OCI-M1 (cell line): Measurements from ENCODE around the gene CSNK1D.

Experiments
- DNase-seq: peaks from one replicate; lab custom pipeline; 2025; lab: John Stamatoyannopoulos, UW

CSNK1D gene

DNA sequence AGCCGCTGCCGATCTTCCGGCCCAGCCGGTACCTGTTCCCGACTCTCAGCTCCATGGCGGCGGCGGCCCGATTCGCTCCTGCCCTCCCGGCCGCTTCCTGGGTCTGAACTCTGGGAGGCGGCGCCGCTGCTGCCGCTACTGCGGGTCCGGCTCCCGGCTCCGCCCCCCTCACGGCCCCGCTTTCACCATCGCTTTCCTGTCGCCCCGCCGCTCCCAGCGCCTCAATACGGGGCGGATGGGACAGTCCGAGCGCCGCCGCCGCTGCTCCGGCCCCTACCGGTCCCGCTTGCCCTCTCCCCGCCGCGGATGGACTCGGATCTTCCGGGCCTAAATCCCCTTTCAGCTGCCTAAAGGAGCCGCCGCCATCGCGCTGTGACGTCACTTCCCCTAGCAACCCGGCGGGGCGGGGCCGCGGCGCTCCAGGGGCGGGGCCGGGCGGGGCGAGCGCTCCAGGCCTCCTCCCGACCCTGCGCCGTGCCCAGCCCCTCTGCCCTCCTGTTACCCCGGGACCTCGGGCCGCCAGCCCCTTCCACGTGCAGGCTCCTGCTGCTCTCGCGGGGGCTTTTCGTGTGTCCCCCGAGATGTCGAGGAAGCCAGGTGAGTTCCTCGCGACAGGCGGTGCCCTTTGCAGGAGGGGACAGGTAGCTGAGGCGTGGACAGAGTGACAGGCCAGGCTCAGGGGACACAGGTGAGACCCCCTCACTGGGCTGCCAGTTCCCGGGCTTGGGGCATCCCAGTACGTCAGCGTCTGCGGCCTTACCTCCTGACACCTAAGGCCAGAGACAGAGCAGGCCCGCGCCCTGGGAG, at the start of gene CSNK1D:
TSS of gene CSNK1D (minus strand) at position 374 of the 807 bp plus-strand sequence. CDS start at position 55, 319 bp downstream.
- DNase-seq = peak; percentile 89

DNA sequence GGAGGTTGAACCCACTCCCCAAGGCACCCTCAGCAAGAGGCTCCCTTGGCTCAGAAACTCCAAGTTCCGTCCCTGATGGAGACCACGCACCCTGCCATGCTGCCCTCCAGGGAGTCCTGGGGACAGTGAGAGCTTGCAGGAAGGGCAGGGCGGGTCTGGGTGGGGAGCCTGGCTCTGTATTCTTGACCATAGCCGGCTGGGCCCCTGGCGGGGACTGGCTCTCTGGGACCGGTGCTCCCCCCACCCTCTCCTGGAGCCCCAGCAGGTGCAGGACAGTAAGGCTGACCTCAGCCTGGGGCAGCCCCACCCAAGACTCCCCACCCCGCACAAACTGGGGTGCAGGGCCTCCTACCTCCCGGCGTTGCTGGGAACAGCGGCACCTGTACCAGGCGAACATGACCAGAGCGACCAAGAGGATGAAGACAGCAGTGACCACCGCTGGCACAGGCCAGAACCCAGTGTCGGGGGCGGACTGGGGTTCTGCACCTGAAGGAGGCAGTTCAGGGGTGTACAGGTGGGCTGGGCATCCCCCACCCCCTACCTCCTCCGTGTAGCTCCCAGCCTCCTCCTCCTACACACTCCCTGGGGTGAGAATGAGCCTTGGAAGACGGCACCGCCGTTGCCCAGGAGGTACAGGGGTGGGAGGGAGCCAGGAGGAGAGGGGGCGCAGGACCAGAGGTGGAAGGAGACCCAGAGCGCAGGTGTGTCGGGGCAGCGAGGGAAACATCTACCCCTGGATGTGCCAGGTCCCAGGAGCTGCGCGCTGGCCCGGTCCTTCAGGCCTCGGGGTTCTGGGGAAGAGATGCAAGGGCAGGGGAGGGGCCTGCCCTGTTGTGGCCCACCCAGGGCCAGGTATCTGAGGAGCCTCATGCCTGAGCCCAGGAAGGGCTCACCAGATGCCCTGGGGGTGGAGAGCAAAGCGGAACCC, 49.3 kb upstream of the CSNK1D start:
- DNase-seq = no peak

DNA sequence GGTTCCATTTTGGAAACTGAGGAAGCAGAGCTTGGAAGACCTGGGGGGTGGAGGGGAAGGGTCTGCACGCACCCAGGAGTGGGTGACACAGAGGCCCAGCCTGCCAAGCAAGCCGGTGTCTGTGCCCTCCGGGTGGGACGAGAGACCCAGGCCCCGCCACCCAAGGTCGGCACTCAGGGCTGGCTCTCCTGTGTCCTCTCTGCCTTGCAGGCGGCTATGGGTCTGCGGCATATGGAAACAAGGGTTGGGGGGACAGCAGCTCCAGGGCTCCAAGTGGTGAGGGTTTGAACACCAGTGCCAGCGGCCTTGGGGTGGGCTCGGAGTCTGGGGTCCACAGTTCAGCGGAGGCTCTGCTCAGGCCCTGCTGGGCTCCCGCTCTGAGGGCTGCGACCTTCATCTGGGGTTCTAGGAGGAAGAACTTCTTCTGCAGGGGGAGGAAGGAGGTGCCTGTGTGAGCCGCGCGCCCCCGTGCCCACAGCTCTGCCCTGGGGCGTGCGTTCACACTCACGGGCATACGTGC, 48.5 kb upstream of the CSNK1D start:
- DNase-seq = no peak

DNA sequence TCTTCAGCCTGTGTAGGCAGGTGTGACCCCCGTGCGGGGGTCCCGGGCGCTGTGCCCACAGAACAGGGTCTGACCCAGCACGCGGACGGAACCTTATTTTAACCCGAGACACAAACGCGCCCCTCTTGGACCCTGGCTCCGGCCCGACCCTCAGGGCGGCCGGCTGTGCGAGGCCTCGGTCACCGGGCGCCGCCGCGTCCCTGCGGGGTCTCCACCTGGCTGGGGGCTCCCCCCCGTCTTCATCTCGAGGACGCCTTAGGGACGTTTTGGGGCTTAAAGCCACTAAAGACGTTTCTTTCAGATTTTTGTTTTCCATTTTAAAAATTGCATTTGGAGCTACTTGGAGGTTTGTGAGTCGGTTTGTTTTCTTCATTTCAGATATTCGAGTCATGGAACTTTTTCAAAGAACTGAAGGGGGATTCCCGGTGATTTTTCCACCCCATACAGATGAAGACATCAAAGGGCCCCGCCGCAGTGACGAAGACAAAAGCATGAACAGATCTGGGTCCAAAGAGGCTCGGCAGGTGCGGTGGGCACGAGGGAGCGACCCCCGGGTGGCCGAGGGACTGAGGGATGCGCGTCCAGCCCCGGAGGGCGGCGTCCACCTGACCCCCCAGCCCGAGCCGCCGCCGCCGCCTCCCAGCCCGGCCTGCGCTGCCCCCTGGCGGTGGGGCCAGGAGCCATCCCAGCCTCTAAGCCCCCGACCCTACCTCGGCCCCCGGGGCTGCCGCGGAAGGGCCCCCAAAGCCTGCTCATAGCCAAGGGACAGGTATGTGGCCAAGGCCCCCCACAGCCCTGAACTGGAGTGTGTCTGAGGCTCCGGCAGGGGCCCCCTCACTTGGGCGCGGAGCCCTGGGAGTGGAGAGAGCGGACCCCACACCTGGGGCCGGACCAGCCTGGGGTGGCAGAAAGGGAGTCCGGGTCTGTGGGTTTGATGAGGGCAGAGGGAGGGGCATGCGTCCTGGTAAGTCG, 47.7 kb upstream of the CSNK1D start:
- peak; percentile 33 for DNase-seq

DNA sequence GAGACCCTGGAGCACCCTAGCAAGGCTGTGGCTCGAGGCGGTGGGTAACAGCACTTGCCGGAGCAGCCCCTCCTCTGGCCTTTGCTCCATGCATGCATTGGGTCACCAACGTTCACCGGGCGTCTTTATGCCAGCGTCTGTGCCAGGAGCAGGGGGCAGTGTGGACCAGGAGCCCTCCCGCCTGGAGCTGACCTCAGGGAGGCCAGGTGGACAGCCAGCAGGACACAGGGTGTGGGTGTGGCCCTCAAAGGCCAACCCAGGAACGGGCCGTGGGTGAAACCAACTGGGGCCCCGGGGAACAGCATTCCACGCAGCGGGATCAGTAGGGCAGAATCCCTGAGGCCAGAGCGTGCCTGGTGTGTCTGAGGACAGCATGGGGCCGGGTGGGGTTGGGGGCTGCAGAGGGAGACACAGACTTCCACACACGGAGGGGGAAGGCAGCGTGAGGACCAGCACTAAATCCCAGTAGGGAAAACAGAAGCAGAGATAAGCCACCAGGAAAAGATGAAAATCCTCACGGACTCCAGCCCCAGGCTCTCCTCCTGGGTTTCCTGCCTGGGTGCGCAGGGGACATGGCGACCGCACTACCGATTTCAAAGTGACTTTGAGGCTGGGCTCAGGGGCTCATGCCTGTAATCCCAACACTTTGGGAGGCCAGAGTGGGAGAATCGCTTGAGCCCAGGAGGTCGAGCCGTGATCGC, 46.8 kb upstream of the CSNK1D start:
- no peak for DNase-seq

DNA sequence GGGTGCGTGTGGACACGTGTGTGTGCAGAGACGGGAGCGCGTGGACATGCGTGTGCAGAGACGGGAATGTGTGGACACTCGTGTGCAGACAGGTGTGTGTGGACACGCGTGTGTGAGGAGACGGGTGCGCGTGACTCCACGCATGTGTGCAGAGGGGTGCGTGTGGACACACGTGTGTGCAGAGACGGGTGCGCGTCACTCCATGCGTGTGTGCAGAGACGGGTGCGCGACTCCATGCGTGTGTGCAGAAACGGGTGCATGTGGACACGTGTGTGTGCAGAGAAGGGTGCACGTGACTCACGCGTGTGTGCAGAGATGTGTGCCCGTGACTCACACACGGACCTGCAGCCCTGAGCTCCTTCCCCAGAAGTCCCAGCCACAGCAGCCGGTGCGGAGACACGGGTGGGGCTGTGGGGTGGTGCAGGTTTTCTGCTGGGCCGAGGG, 46.1 kb upstream of the CSNK1D start:
- DNase-seq = no peak

DNA sequence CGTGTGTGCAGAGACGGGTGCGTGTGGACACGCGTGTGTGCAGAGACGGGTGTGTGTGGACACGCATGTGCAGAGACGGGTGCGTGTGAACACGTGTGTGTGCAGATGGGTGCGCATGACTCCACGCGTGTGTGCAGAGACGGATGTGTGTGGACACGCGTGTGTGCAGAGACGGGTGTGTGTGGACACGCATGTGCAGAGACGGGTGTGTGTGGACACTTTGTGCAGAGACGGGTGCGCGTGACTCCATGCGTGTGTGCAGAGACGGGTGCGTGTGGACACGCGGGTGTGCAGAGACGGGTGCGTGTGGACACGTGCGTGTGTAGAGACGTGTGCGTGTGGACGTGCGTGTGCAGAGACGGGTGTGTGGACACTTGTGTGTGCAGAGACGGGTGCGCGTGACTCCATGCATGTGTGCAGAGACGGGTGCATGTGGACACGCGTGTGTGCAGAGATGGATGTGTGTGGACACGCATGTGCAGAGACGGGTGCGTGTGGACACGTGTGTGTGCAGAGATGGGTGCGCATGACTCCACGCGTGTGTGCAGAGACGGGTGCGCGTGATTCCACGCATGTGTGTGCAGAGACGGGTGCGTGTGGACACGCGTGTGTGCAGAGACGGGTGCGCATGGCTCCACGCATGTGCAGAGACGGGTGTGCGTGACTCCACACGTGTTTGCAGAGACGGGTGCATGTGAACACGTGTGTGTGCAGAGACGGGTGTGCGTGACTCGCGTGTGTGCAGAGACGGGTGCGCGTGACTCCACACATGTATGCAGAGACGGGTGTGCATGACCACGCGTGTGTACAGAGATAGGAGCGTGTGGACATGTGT, 45.5 kb upstream of the CSNK1D start:
- no peak for DNase-seq

DNA sequence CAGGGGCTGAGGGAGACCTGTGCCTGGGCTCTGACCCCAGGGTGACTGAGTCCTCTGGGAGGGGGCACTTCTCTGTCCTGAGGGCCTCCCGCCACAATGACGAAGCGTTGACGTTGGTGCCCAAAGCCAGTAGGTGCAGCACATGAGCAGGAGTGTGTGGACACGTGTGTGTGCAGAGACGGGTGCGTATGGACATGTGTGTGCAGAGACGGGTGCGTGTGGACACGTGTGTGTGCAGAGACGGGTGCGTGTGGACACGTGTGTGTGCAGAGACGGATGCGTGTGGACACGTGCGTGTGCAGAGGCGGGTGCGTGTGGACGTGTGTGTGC, 44.6 kb upstream of the CSNK1D start:
- DNase-seq = no peak

DNA sequence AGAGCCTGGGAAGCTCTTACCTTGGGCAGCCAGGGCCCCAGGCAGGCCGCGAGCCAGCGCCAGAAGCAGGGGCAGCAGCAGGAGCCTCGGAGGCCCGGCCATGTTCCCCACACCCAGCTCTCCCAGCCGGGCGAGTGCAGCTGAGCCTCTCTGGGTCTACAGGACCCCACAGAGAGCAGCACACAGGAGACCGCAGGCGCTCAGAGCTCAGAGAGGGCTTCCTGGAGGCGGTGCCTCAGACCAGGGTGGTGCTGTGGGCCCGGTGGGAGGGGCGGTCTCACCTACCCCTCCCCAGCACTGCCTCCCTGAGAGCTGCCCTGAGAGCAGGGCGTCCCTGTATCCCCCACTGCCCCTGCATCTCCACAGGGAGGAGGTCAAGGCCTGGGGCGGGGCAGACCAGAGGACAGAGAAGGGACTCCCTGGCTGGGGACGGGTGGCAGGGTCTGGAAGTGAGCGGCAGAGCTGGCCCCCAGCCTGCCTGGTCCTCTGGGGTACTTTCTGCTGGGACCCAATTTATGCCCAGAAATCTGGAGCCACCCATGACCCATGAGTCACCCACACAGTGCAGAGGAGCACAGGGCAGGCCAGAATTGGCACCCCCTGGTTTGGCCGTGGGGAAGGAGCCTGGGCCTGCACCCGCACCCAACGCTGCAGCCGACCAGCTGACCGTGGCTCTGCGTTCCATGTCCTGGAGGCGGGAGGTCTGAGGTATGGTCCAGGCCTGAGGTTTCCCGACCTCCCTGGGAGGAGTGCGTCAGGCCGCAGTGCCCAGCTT, 44.1 kb upstream of the CSNK1D start, which contains the start of gene CD7:
TSS of gene CD7 (minus strand) at position 215 of the 775 bp plus-strand sequence. CDS start at position 102, 113 bp downstream.
- DNase-seq = no peak

DNA sequence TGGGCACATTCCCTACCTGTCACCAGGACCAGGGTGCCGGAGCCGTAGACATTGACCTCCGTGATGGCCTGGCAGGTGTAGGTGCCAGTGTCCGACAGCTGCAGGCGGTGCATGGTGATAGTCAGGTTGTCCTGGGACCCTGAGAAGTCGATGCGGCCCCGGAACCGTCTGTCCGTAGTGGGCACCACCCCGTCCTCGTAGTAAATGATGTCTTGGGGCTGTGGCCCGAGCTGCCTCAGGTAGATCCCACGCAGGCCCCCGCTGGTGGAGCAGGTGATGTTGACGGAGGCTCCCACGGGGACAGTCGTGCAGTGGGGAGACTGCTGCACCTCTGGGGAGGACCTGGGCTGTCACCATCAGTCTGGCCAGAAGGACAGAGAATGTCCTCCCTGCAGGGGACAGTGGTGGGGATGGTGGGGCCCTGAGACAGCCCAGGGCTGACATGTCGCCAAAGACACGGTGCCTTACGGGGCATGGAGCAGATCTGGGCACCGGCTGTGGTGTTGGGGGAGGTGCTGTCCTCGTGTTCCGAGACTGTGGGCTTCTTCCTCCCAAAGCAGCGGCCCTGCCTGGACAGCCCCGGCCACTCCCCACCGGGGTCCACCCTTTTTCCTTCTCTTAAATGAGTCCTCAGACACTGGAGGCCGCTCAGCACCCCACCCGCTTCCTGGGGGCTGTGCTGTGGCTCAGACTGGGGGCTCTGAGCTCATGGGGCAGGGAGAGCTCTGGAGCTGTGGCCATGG, 43.3 kb upstream of the CSNK1D start:
- DNase-seq = no peak

DNA sequence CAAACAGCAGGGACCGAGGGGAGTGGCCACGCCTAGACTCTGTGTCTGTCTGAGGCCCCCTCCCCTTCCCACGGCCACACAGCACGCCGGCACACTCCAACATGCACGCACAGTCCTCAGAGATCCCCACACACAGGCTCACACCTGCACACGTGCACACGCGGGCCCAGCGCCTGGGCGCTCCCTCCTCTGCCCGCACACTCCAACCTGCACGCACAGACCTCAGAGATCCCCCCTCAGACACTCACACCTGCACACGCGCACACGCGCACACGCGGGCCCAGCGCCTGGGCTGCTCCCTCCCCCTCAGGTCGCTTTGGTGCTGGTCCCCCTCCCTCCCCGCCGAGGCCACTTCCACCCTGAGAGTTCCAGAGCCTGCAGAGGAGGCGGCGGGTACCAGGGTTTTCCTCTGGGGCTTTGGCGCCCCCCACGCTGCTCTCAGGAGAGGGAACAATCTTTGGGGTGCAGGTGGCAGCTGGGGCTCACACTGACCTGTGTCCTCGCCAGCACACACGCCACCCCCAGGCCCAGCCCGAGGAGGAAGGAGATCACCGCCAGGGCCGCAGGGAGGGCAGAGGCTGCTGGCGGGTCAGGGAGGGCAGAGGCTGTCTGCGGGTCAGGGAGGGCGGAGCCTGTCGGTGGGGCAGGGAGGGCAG, 42.3 kb upstream of the CSNK1D start:
- DNase-seq = no peak

DNA sequence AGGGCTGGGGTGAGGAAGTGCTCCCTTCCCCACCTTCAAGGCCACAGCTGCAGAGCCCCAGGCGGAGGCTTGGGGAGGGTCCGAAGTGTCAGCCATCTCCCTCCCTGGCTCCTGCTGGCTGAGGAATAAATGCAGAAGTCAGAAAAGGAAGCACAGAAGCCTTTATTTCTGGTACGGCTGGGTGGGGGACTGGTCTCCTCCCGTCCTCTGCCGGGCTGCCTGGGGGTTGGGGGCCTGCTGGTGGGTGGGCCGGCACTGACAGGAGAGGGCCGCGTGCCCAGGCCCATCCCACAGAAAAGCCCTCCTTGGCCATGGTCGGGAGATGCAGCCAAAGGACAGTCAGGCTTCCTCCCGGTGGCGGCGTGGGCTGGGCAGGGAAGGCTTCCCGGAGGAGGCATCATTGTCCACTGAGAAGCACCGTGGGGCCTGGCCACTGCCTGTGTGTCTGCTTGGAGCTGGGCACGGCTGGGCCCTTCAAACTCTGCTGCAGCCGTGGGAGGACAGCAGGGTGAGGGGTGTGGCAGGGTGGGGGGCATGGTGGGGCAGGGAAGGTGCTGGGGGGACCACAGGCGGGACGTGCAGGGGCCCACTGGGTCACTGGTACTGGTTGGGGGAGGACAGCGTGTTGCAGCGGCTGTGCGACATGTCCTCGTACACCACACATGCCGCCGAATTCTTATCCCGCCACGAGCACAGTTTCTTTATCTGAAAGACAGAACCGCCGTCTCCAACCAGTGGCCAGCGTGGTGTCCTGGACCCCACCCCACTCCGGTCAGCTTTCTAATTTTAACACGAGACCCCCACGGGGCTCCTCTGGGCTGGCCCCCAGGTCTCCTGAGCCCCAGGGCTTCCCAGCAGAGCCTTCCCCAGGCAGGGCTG, 41.5 kb upstream of the CSNK1D start:
- peak; percentile 20 for DNase-seq

DNA sequence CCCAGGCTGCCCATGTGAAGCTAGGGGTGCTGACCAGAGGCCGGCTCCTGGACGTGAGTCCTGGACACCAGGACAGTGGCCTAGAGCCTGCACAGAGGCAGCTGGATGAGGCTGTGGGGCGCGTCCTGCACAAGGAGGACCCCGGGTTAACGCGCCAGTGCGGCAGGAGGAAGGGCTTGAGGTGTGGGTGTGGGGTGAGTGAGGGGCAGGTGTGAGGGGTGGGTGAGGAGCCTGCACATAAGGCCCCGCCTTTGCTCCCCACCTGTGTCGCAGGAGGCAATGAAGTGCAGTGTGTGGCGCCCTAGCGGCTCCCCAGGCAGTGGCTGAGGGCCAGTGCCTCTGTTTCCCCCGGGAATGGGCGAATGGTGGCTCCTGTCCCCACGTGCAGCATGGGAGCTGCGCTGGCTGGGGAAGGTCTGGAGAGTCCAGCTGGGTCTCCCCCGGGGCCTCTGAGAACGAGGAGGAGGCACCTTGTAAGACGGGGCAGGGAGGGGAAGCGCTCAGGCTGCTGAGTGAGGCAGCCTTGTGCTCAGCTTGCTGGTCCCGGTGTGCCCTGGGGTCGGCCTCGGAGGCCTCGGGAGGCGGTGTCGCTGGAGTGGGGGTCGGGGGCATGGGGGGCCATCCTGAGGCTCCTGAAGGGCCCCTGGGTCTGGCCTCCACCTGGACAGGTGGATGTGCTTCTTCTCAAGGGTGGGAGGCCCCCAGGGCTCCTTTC, 40.7 kb upstream of the CSNK1D start:
- DNase-seq = no peak

DNA sequence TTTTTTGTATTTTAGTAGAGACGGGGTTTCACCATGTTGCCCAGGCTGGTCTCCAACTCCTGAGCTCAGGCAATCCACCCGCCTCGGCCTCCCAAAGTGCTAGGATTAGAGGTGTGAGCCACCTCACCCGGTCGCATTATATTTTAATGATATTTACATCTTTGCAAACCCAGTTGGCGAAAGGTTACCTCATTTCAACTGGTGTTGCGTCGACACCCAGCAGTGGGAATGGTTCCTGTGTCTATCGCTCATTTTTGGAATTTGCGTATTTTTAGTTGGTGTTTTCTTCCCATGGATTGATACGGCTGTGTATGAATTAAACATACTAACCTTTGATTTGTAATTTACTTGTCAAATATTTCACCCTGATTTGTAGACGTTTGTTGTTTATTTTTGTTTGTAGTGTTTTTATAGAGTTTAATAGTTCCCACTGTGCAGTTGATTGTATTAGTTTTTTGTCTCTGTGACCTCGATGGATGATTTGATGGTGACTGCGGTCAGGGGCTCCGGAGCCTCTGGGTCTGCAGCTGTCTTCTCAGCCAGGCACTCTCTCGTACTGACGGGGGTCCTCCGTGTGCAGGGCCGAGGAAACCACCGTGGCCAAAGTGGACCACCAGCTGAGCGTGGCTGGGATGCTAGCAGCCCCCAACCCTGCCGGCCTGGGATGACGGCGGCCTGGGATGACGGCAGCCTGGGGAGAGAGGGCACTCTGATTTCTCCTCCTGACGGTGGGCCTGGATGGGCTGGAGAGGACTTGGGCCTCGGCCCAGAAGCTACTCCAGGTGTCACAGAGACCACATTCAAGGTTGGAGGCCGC, 39.9 kb upstream of the CSNK1D start:
- no peak for DNase-seq

DNA sequence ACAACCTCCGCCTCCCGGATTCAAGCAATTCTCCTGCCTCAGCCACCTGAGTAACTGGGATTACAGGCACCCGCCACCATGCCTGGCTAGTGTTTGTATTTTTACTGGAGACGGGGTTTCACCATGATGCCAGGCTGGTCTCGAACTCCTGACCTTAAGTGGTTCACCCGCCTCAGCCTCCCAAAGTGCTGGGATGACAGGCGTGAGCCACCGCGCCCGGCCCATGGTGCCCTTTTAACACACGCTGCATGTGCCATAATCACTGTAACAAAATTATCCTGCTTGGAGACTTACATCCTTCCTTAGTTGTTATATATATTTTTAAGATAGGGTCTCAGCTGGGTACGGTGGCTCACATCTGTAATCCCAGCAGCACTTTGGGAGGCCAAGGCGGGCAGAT, 38.5 kb upstream of the CSNK1D start:
- no peak for DNase-seq
